Heart left ventricle (tissue), 13 donors: ENCODE data around the gene GAL3ST1.

Experiments used
- POLR2A ChIP-seq, 2 donors: fragments of 450-650 bp; IDR thresholded peaks; one replicate each; pipeline ENCODE4 v1.6.1; 2017; ENCODE audit warnings: antibody characterized with exemption in 2 of 2, mild to moderate bottlenecking in 2 of 2, moderate library complexity in 2 of 2
- TF ChIP-seq, protein P1 (sequence below), 12 donors: fragments of 200-600 bp; sonication (generic) in 4 of 12; IDR thresholded peaks; one replicate each; pipeline versions ENCODE4 v1.5.0 to v1.8.0; 2018 to 2022; ENCODE audit warnings: antibody characterized with exemption in 12 of 12, mild to moderate bottlenecking in 5 of 12
- donor health status: ischemic (EF 13 %, LVEDD 7.1; RV severe dilation, severe dysfunction).
- donor health status: DM: no; HTN: yes; CAD: no.
- donor health status: DM: no; HTN: no; CAD: no.
- donor health status: ischemic (EF 25% LVEDD 6.9; RV normal size, moderate dysfunction).
- donor health status: ischemic (EF 25% LVEDD 5.7; RV mildly dilated, moderate dysfunction).
- donor health status: ischemic (EF 35%, LVEDD 5.7; RV mildly dilated, moderate dysfunction).
- donor health status: nonischemic (EF 11% LVEDD 7.7; RV severe dilation, severe dysfunction).
- donor health status: DM: yes; HTN: yes; CAD: no.
- donor health status: PGD.
- donor health status: ischemic (EF 29% LVEDD 5.4; RV normal size, mild dysfunction).
- donor health status: nonischemic (EF 23%, LVEDD 6.1; RV moderate dilation, normal function).

DNA sequence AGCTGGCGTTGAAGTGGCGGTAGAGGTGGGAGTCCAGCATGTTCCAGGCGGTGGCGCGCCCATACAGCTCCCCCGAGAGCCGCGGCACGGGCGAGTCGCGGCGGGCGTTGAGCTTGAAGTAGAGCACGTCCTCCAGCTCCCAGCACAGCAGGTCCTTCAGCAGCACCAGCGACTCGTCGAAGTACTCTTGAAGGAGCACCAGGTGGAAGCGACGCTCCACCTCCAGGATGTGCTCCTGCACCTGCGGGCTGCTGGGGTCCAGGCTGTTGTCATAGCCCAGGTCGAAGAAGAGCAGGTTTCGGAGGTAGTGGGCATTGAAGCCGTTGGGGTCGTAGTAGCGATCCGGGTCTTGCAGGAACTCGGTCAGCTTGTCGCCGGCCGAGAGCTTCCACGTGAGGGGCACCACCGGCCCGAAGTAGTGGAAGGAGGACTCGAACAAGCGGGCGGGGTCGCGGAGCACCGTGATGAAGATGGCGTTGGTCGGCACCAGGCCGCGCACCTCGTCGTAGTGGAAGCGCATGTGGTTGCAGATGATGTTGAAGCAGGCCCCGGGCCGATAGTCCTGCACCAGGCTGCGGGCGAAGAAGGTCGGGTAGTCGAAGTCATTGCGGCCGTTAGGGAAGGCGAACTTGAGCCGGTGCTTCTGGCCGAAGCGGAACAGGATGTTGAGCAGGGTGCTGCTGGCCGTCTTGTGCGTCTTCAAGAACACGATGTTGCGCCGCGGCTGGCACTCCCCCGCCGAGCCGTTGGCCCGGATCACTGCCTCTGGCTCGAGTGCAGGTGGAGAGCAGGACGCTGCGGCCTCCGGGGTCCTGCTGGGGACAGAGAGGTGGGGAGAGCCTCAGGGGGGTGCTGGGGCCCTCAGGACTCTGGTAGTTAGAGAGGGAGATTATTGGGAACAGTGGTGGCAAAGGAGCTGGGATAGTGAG, 18.9 kb downstream of the GAL3ST1 start:
- TF ChIP-seq, protein P1, sequence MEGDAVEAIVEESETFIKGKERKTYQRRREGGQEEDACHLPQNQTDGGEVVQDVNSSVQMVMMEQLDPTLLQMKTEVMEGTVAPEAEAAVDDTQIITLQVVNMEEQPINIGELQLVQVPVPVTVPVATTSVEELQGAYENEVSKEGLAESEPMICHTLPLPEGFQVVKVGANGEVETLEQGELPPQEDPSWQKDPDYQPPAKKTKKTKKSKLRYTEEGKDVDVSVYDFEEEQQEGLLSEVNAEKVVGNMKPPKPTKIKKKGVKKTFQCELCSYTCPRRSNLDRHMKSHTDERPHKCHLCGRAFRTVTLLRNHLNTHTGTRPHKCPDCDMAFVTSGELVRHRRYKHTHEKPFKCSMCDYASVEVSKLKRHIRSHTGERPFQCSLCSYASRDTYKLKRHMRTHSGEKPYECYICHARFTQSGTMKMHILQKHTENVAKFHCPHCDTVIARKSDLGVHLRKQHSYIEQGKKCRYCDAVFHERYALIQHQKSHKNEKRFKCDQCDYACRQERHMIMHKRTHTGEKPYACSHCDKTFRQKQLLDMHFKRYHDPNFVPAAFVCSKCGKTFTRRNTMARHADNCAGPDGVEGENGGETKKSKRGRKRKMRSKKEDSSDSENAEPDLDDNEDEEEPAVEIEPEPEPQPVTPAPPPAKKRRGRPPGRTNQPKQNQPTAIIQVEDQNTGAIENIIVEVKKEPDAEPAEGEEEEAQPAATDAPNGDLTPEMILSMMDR (IDR thresholded peaks at IDR 0.05), result no peak
- TF ChIP-seq POLR2A (IDR thresholded peaks at IDR 0.05), result no peak
